H9 (cell line): ENCODE results near the gene CTNNBL1. TPM values are rescaled to one million over a fixed set of nuclear protein-coding genes. Genes with fewer than 3 reads are reported as not detected.

Experiments used
- DNase-seq: peaks from one replicate; pipeline ENCODE4 v3.0.0-alpha.2; 2017
- H2AFZ ChIP-seq: one replicate; pipeline ENCODE4 v1.6.1; 2013; ENCODE audit warnings: mild to moderate bottlenecking, low read length, control low read depth, moderate library complexity
- H2AK5ac ChIP-seq: 2 replicates; pipeline ENCODE4 v1.6.1; 2013; ENCODE audit warnings: low read length, control low read depth, mixed read lengths; ENCODE audit not compliant: insufficient read length
- H2BK120ac ChIP-seq: one replicate; pipeline ENCODE4 v1.6.1; 2013; ENCODE audit warnings: low read depth, mild to moderate bottlenecking, low read length, control low read depth, inconsistent platforms; ENCODE audit not compliant: poor library complexity, severe bottlenecking
- H2BK12ac ChIP-seq: 2 replicates; pipeline ENCODE4 v1.6.1; 2013; ENCODE audit warnings: low read length, control low read depth, mixed read lengths, low read depth; ENCODE audit not compliant: insufficient read length
- H2BK15ac ChIP-seq: 2 replicates; pipeline ENCODE4 v1.6.1; 2013; ENCODE audit warnings: low read depth, low read length, control low read depth
- H2BK20ac ChIP-seq: one replicate; pipeline ENCODE4 v1.6.1; 2013; ENCODE audit warnings: low read depth, mild to moderate bottlenecking, low read length, control low read depth, inconsistent platforms; ENCODE audit not compliant: poor library complexity, severe bottlenecking
- H2BK5ac ChIP-seq: 2 replicates; pipeline ENCODE4 v1.6.1; 2013; ENCODE audit warnings: low read length, control low read depth, mixed read lengths; ENCODE audit not compliant: insufficient read length
- H3K14ac ChIP-seq: 2 replicates; pipeline ENCODE4 v1.6.1; 2013; ENCODE audit warnings: low read length, control low read depth; ENCODE audit not compliant: insufficient read depth
- H3K18ac ChIP-seq: 2 replicates; pipeline ENCODE4 v1.6.1; 2013; ENCODE audit warnings: low read depth, mild to moderate bottlenecking, mixed read lengths, low read length, control low read depth; ENCODE audit not compliant: insufficient read length
- H3K23ac ChIP-seq: 2 replicates; pipeline ENCODE4 v1.6.1; 2013; ENCODE audit warnings: low read length, control low read depth, mixed read lengths, low read depth; ENCODE audit not compliant: insufficient read length
- H3K23me2 ChIP-seq: 2 replicates; pipeline ENCODE4 v1.6.1; 2013; ENCODE audit warnings: low read depth, mild to moderate bottlenecking, mixed read lengths, low read length, control low read depth; ENCODE audit not compliant: insufficient read length, poor library complexity, severe bottlenecking
- H3K27ac ChIP-seq: 2 replicates; pipeline ENCODE4 v1.5.1; 2013; ENCODE audit warnings: low read length, control low read depth, mixed read lengths, low read depth; ENCODE audit not compliant: insufficient read length
- H3K27me3 ChIP-seq: 2 replicates; pipeline ENCODE4 v1.6.1; 2013; ENCODE audit warnings: low read length, control low read depth, inconsistent platforms; ENCODE audit not compliant: insufficient read depth
- H3K4ac ChIP-seq: 2 replicates; pipeline ENCODE4 v1.6.1; 2013; ENCODE audit warnings: low read depth, mild to moderate bottlenecking, control low read depth, inconsistent platforms, low read length, moderate library complexity
- H3K4me1 ChIP-seq: 2 replicates; pipeline ENCODE4 v1.6.1; 2013; ENCODE audit warnings: low read length, control low read depth, inconsistent platforms; ENCODE audit not compliant: insufficient read depth
- H3K4me2 ChIP-seq: 2 replicates; pipeline ENCODE4 v1.6.1; 2013; ENCODE audit warnings: low read length, control low read depth, mixed read lengths; ENCODE audit not compliant: insufficient read length, insufficient read depth
- H3K56ac ChIP-seq: 2 replicates; pipeline ENCODE4 v1.6.1; 2013; ENCODE audit warnings: low read depth, mild to moderate bottlenecking, mixed read lengths, low read length, control low read depth; ENCODE audit not compliant: insufficient read length
- H3K79me1 ChIP-seq: 2 replicates; pipeline ENCODE4 v1.6.1; 2013; ENCODE audit warnings: low read depth, mild to moderate bottlenecking, moderate library complexity, low read length, control low read depth, inconsistent platforms; ENCODE audit not compliant: insufficient read depth, poor library complexity, severe bottlenecking
- H3K79me2 ChIP-seq: 2 replicates; pipeline ENCODE4 v1.6.1; 2013; ENCODE audit warnings: low read length, control low read depth, inconsistent platforms; ENCODE audit not compliant: insufficient read depth
- H3K9ac ChIP-seq: 2 replicates; pipeline ENCODE4 v1.6.1; 2013; ENCODE audit warnings: low read length, control low read depth, mixed read lengths; ENCODE audit not compliant: insufficient read length; ENCODE audit errors: extremely low read depth
- H3K9me3 ChIP-seq: one replicate; pipeline ENCODE4 v1.6.1; 2013; ENCODE audit warnings: low read depth, low read length, inconsistent platforms; ENCODE audit not compliant: control insufficient read depth
- H3T11ph ChIP-seq: one replicate; pipeline ENCODE4 v1.6.1; 2013; ENCODE audit warnings: mild to moderate bottlenecking, low read length, control low read depth, inconsistent platforms
- H4K20me1 ChIP-seq: one replicate; pipeline ENCODE4 v1.6.1; 2013; ENCODE audit not compliant: control insufficient read depth, insufficient read length, insufficient read depth
- H4K5ac ChIP-seq: 2 replicates; pipeline ENCODE4 v1.6.1; 2013; ENCODE audit warnings: low read depth, mild to moderate bottlenecking, mixed read lengths, low read length, control low read depth; ENCODE audit not compliant: insufficient read length
- H4K8ac ChIP-seq: replicated peaks from 2 replicates; pipeline ENCODE4 v1.6.1; 2013; ENCODE audit warnings: low read length, control low read depth, mixed read lengths, low read depth; ENCODE audit not compliant: insufficient read length
- H4K91ac ChIP-seq: 2 replicates; pipeline ENCODE4 v1.6.1; 2013; ENCODE audit warnings: low read depth, mild to moderate bottlenecking, moderate library complexity, mixed read lengths, low read length, control low read depth; ENCODE audit not compliant: insufficient read length
- H3K27ac Mint-ChIP-seq, 3 experiments: 2 replicates in 2 of 3; 3 replicates in 1 of 3; pipeline ENCODE4 v1.8.0; 2020 to 2021; ENCODE audit warnings: mixed read lengths in 3 of 3, mild to moderate bottlenecking in 1 of 3, moderate library complexity in 1 of 3
- H3K27me3 Mint-ChIP-seq: 2 replicates; pipeline ENCODE4 v1.8.0; 2021; ENCODE audit warnings: low read depth, mild to moderate bottlenecking, moderate library complexity, mixed read lengths
- H3K36me3 Mint-ChIP-seq, 3 experiments: 2 replicates in 2 of 3; 3 replicates in 1 of 3; pipeline ENCODE4 v1.8.0; 2020 to 2021; ENCODE audit warnings: low read depth in 3 of 3, mixed read lengths in 3 of 3; ENCODE audit not compliant: insufficient read depth in 1 of 3
- H3K4me1 Mint-ChIP-seq, 2 experiments: 2 replicates each; pipeline ENCODE4 v1.8.0; 2020; ENCODE audit warnings: mixed read lengths in 2 of 2
- H3K4me3 Mint-ChIP-seq, 2 experiments: 2 replicates in 1 of 2; 3 replicates in 1 of 2; pipeline ENCODE4 v1.8.0; 2020 to 2021; ENCODE audit warnings: mild to moderate bottlenecking in 2 of 2, mixed read lengths in 2 of 2, moderate library complexity in 1 of 2
- H3K9me3 Mint-ChIP-seq, 2 experiments: 2 replicates in 1 of 2; 3 replicates in 1 of 2; pipeline ENCODE4 v1.8.0; 2020; ENCODE audit warnings: mild to moderate bottlenecking in 2 of 2, mixed read lengths in 2 of 2, moderate library complexity in 1 of 2
- CTCF ChIP-seq: fragments of 200-600 bp; sonication (generic); conservative IDR thresholded peaks from 3 replicates; pipeline ENCODE4 v1.8.0; 2021; ENCODE audit warnings: antibody characterized with exemption, mild to moderate bottlenecking
- WGBS: extraction: QIAGEN DNeasy Blood & Tissue Kit; methylation state at CpG from one replicate; pipeline ENCODE4 v1.1.7; 2013; ENCODE audit warnings: missing lambda C conversion rate, low lambda C conversion rate, mixed read lengths; ENCODE audit not compliant: insufficient read length; ENCODE audit errors: extremely low coverage; 5-methylcytosine and 5-hydroxymethylcytosine counted together
- total RNA-seq: library from RNA; stranded (reverse); gene quantifications from 2 replicates; pipeline ENCODE4 v1.2.1, GENCODE V29; 2021

Gene CTNNBL1
- total RNA-seq, 1 experiment from 2014 or later = 67.2 TPM

DNA sequence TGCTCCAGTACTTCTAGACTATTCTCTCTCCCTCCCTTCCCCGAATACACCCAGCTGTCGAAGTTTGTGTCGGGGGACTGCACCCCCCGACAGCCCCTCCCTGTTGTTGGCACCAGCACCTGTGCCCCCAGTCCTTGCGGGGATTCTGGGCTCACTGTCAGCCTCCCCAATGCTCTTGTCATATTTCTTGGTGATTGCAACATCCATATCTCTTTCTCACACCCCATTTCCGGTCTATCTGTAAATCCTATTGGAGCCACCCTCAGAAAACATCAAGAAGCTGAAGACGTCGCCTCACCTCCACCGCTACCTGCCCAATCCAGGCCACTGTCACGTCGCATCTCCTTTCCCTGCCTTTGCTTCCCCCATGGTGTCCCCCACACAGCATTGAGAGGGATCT, 176.5 kb downstream of the CTNNBL1 start:
- Histone ChIP-seq H3T11ph (no peak overlapping the region), H2AFZ (no peak overlapping the region), H4K20me1 (peaks cover 3% of the 10 kb centered on the region), H3K23me2 (no peaks in the 10 kb centered on the region), H2BK15ac (no peak overlapping the region), H3K9ac (no peak overlapping the region), H3K23ac (no peak overlapping the region), H4K91ac (no peak overlapping the region), H3K18ac (no peak overlapping the region), H4K5ac (no peak overlapping the region), H2AK5ac (no peak overlapping the region), H3K4ac (no peak overlapping the region), H3K9me3 (no peaks in the 10 kb centered on the region), H2BK20ac (no peak overlapping the region), H2BK12ac (no peak overlapping the region), H4K8ac (no peak overlapping the region), H3K56ac (no peak overlapping the region), H3K79me2 (no peaks in the 10 kb centered on the region), H3K14ac (no peak overlapping the region), H2BK120ac (no peak overlapping the region), H3K79me1 (no peaks in the 10 kb centered on the region), H2BK5ac (no peak overlapping the region), H3K4me2 (no peak overlapping the region), H3K4me1 (peaks cover 5% of the 10 kb centered on the region; the same call in 1 of the 2 replicates), H3K27ac (no peak overlapping the region), H3K27me3 (no peaks in the 10 kb centered on the region)
- Mint-ChIP-seq H3K9me3 (no peaks in the 10 kb centered on the region), H3K36me3 (peaks cover 8 to 25% (median 16%) of the 10 kb centered on the region in 3 experiments; a peak in 5 of 7 replicates), H3K27ac (peak overlapping the region in 2 of 3 experiments; percentile 57 to 78; a peak in 3 of 7 replicates), H3K27me3 (no peaks in the 10 kb centered on the region; the same call in none of the 2 replicates), H3K4me1 (peaks cover 24 to 27% of the 10 kb centered on the region in 2 experiments), H3K4me3 (no peak overlapping the region; a peak in 1 of 5 replicates)
- DNase-seq = no peak
- no CpG with 5 or more reads among the region's 11 CpGs for WGBS
- TF ChIP-seq CTCF = no peak
